Fibroblast of lung (primary cell): ENCODE data around the gene KIAA0930. TPM values are rescaled to one million over a fixed set of nuclear protein-coding genes. Genes with fewer than 3 reads are reported as not detected.

Source experiments
- DNase-seq, 2 donors: peaks; one replicate each; pipeline versions ENCODE4 v3.0.0 to v3.0.0-alpha.2; 2010; ENCODE audit warnings: low read depth in 2 of 2
- H2AFZ ChIP-seq: 2 replicates; pipeline ENCODE4 v1.5.1; 2012; ENCODE audit warnings: low read length, control low read depth, inconsistent platforms
- H3K27ac ChIP-seq: 2 replicates; pipeline ENCODE4 v1.5.1; 2011; ENCODE audit warnings: low read length, control low read depth; ENCODE audit not compliant: insufficient read depth
- H3K27me3 ChIP-seq: 2 replicates; pipeline ENCODE4 v1.5.1; 2011; ENCODE audit warnings: mild to moderate bottlenecking, low read length; ENCODE audit not compliant: control insufficient read depth, insufficient read depth
- H3K36me3 ChIP-seq: 2 replicates; pipeline ENCODE4 v1.5.1; 2011; ENCODE audit warnings: low read length; ENCODE audit not compliant: control insufficient read depth, insufficient read depth
- H3K4me1 ChIP-seq: 2 replicates; pipeline ENCODE4 v1.5.1; 2011; ENCODE audit warnings: low read length; ENCODE audit not compliant: control insufficient read depth, insufficient read depth; ENCODE audit errors: extremely low read depth
- H3K4me2 ChIP-seq: 2 replicates; pipeline ENCODE4 v1.5.1; 2011; ENCODE audit warnings: low read length, control low read depth; ENCODE audit not compliant: insufficient read depth; ENCODE audit errors: extremely low read depth
- H3K4me3 ChIP-seq, 4 experiments: fragments of 200-600 bp in 1 of 4; sonication (generic) in 1 of 4; replicated peaks in 1 of 4; 2 replicates each; pipeline ENCODE4 v1.5.1; 2011 to 2016; ENCODE audit warnings: low read length in 4 of 4, low read depth in 3 of 4, mild to moderate bottlenecking in 3 of 4, control low read depth in 2 of 4, inconsistent platforms in 1 of 4, mixed read lengths in 1 of 4; ENCODE audit not compliant: insufficient read depth in 1 of 4; ENCODE audit errors: control extremely low read depth in 1 of 4
- H3K79me2 ChIP-seq: 2 replicates; pipeline ENCODE4 v1.5.1; 2012; ENCODE audit warnings: mild to moderate bottlenecking, low read length, inconsistent platforms; ENCODE audit not compliant: control insufficient read depth, insufficient read depth
- H3K9ac ChIP-seq: 2 replicates; pipeline ENCODE4 v1.5.1; 2011; ENCODE audit warnings: mild to moderate bottlenecking, low read length, control low read depth; ENCODE audit not compliant: insufficient read depth
- H3K9me3 ChIP-seq: 2 replicates; pipeline ENCODE4 v1.5.1; 2012; ENCODE audit warnings: low read depth, low read length; ENCODE audit not compliant: control insufficient read depth, insufficient read depth
- H4K20me1 ChIP-seq: 2 replicates; pipeline ENCODE4 v1.5.1; 2011; ENCODE audit warnings: low read length; ENCODE audit not compliant: control insufficient read depth, insufficient read depth; ENCODE audit errors: extremely low read depth
- EZH2 ChIP-seq: IDR thresholded peaks from 2 replicates; pipeline ENCODE4 v1.5.1; 2012; ENCODE audit warnings: low read length, control low read depth, mild to moderate bottlenecking; ENCODE audit errors: missing control alignments
- polyA plus RNA-seq, 2 donors: library from polyadenylated mRNA; depleted of rRNA in 1 of 2; stranded (reverse) in 1 of 2; unstranded in 1 of 2; fragments of >200 nt; gene quantifications; 2 replicates each; pipeline ENCODE4 v1.2.1, GENCODE V29; 2011 to 2012; ENCODE audit warnings: missing spikeins in 1 of 2
- total RNA-seq: library from RNA; depleted of rRNA; stranded (reverse); fragments of >200 nt; gene quantifications from 2 replicates; pipeline ENCODE4 v1.2.1, GENCODE V29; 2014
- TF ChIP-seq, protein P1 (sequence below), 2 donors: IDR thresholded peaks in 1 of 2; conservative IDR thresholded peaks in 1 of 2; 1 replicate in 1 of 2; 2 replicates in 1 of 2; pipeline ENCODE4 v1.5.1; 2011 to 2012; ENCODE audit warnings: low read length in 2 of 2, control low read depth in 1 of 2, inconsistent platforms in 1 of 2, low read depth in 1 of 2, mild to moderate bottlenecking in 1 of 2

The KIAA0930 gene
- total and polyA plus RNA-seq, 2 donors (not counting 1 experiment from before 2014, with no cell fraction given): 28.2 to 30.9 TPM

DNA sequence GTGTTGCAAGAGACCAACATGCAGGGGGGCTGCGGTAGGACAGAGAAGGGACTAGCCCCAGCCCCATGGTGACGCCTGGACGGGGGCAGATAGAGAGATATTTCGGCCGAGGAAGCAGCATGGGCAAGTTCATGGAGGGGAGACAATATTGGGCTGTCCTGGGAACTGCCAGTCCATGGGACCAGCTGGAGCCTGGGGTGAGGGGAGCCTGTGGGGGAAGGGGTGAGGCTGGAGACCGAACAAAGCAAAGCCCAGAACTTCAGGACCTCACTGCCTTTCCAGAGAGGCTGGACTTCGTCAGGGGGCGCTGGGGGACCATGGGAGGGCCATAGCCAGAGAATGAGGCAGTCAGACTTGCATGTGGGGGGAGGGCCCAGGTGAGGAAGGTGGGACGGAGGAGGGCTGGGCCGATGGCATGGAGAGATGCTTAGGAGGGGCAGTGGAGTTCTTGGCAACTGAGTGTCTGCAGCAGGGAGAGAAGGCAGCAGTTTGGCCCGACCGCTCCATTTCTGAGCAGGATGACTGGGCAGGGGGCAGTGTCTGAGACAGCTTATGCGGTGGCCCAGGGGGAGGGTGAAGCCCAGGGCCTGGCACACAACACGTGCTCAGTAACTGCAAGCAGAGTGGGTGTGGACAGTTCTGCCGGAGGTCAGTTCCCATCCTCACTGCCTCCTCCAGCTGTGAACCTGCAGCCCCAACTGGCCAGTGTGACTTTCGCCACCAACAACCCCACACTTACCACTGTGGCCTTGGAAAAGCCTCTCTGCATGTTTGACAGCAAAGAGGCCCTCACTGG is 44.8 kb upstream of the KIAA0930 start:
- H3K9me3 ChIP-seq: no peaks in the 10 kb centered on the region
- H3K27ac ChIP-seq: no peak overlapping the region
- H3K4me1 ChIP-seq: peaks cover 3% of the 10 kb centered on the region
- no peak for DNase-seq
- peaks cover 27% of the 10 kb centered on the region for H3K27me3 ChIP-seq
- H3K4me3 ChIP-seq: no peak overlapping the region
- no peaks in the 10 kb centered on the region for H4K20me1 ChIP-seq
- H3K9ac ChIP-seq: no peak overlapping the region
- no peak overlapping the region for H2AFZ ChIP-seq
- no peaks in the 10 kb centered on the region for H3K36me3 ChIP-seq
- no peaks in the 10 kb centered on the region for H3K79me2 ChIP-seq
- TF ChIP-seq, protein P1, sequence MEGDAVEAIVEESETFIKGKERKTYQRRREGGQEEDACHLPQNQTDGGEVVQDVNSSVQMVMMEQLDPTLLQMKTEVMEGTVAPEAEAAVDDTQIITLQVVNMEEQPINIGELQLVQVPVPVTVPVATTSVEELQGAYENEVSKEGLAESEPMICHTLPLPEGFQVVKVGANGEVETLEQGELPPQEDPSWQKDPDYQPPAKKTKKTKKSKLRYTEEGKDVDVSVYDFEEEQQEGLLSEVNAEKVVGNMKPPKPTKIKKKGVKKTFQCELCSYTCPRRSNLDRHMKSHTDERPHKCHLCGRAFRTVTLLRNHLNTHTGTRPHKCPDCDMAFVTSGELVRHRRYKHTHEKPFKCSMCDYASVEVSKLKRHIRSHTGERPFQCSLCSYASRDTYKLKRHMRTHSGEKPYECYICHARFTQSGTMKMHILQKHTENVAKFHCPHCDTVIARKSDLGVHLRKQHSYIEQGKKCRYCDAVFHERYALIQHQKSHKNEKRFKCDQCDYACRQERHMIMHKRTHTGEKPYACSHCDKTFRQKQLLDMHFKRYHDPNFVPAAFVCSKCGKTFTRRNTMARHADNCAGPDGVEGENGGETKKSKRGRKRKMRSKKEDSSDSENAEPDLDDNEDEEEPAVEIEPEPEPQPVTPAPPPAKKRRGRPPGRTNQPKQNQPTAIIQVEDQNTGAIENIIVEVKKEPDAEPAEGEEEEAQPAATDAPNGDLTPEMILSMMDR (conservative IDR thresholded peaks at IDR 0.05 in 1 of 2, IDR thresholded peaks at IDR 0.05 in 1 of 2; ENCODE audit: low read depth in 1 of 2, low read length in 2 of 2): no peak
- TF ChIP-seq EZH2: no peak
- no peak overlapping the region for H3K4me2 ChIP-seq

DNA sequence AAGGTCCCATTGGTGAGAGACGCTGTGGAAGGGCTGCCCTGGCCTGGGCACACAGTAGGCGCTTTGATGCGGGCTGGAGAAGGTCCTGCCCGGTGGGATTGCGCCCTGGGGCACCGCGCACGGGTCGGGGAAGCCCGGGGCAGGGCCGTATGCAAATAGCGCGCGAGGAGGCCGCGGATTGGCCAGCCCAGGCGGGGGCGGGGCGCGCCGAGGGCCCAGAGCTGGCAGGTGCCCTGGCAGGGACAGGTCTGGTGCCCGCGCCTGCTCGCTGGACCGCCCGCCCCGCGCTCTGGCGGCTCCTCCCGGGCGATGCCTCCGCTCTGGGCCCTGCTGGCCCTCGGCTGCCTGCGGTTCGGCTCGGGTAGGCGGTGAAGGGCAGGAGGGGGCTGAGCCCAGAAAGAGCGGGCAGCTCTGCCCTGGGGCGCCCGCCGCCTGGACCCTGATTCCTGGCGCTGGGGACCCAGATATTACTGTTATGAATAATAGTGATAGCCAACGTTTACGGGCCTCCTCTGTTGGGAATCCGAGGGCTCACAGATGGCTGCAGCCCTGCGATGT is 44.1 kb upstream of the KIAA0930 start, which contains the start of gene UPK3A:
TSS of gene UPK3A (plus strand) at position 245 of the 558 bp plus-strand sequence. CDS start at position 310, 65 bp downstream.
- H3K9me3 ChIP-seq: no peaks in the 10 kb centered on the region
- no peaks in the 10 kb centered on the region for H3K36me3 ChIP-seq
- no peak for TF ChIP-seq EZH2
- TF ChIP-seq, protein P1 (conservative IDR thresholded peaks at IDR 0.05 in 1 of 2, IDR thresholded peaks at IDR 0.05 in 1 of 2; ENCODE audit: low read depth in 1 of 2, low read length in 2 of 2): no peak
- no peak for DNase-seq
- peak within 1 kb of the TSS in 2 of 4 experiments; percentile 25 to 27 for H3K4me3 ChIP-seq
- H3K79me2 ChIP-seq: no peaks in the 10 kb centered on the region
- no peak within 1 kb of the TSS for H3K27ac ChIP-seq
- H3K4me2 ChIP-seq: no peak within 1 kb of the TSS
- no peak within 1 kb of the TSS for H2AFZ ChIP-seq
- H4K20me1 ChIP-seq: no peaks in the 10 kb centered on the region
- H3K27me3 ChIP-seq: peaks cover 27% of the 10 kb centered on the region
- H3K4me1 ChIP-seq: peaks cover 2% of the 10 kb centered on the region
- H3K9ac ChIP-seq: no peak within 1 kb of the TSS

DNA sequence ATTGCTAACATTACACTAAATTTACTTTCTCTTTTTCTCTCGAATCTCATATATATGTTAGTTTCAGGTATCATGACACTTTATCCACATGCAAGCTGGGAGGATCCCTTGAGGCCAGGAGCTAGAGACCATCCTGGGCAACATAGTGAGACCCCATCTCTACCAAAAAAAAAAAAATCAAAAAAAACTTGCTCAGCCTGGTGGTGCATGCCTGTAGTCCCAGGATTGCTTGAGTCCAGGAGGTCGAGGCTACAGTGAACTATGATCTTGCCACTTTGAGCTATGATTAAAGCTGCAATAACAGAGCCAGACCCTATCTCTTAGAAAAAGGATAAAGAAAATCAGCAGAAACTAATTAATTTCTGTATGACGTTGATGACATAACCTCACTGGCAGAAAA is 40.3 kb upstream of the KIAA0930 start:
- Histone ChIP-seq H3K9ac (no peak overlapping the region), H4K20me1 (no peaks in the 10 kb centered on the region), H3K27me3 (peaks cover 21% of the 10 kb centered on the region), H3K36me3 (no peaks in the 10 kb centered on the region), H3K4me2 (no peak overlapping the region), H3K9me3 (no peaks in the 10 kb centered on the region), H2AFZ (no peak overlapping the region), H3K4me1 (peaks cover 4% of the 10 kb centered on the region), H3K27ac (no peak overlapping the region), H3K79me2 (no peaks in the 10 kb centered on the region), H3K4me3 (no peak overlapping the region)
- TF ChIP-seq, protein P1 (conservative IDR thresholded peaks at IDR 0.05 in 1 of 2, IDR thresholded peaks at IDR 0.05 in 1 of 2; ENCODE audit: low read depth in 1 of 2, low read length in 2 of 2): no peak
- TF ChIP-seq EZH2: no peak
- DNase-seq: no peak
